Panc1 (cell line): ENCODE data around the gene ENGASE. TPM values are rescaled to one million over a fixed set of nuclear protein-coding genes. Genes with fewer than 3 reads are reported as not detected.

ENCODE experiments used
- ATAC-seq: fragments of 200-7000 bp; cut with Tn5 transposase; 2 replicates; pipeline ENCODE4 v1.9.1; 2020; ENCODE audit warnings: mild to moderate bottlenecking, moderate library complexity
- BruUV-seq: library from RNA; stranded (reverse); fragments of 400-500 nt; replicated peaks from 2 replicates; lab custom pipeline; 2021; lab: Mats Ljungman, UMichigan
- CTCF ChIA-PET: fragments of 300-600 bp; sonication (Branson Sonifier 250); formaldehyde crosslinking; loops from one replicate; lab custom pipeline; 2022; ENCODE audit warnings: antibody characterized with exemption; lab: Charles Lee
- POLR2A ChIA-PET: fragments of 300-600 bp; sonication (Branson Sonifier 250); formaldehyde crosslinking; loops from one replicate; lab custom pipeline; 2022; ENCODE audit warnings: antibody characterized with exemption; lab: Charles Lee
- DNase-seq: peaks from one replicate; pipeline ENCODE4 v3.0.0-alpha.2; 2010; ENCODE audit warnings: low read depth, low spot score
- H3K27ac ChIP-seq: 2 replicates; pipeline ENCODE4 v1.5.1; 2011; ENCODE audit warnings: mild to moderate bottlenecking, low read length, inconsistent platforms
- H3K27me3 ChIP-seq: fragments of 200-500 bp; sonication (Bioruptor generic); 2 replicates; pipeline ENCODE4 v1.6.0; 2014; ENCODE audit warnings: low read length, inconsistent platforms; ENCODE audit not compliant: control insufficient read depth, insufficient read depth
- H3K36me3 ChIP-seq: fragments of 200-500 bp; sonication (Bioruptor generic); 2 replicates; pipeline ENCODE4 v1.5.1; 2014; ENCODE audit warnings: inconsistent platforms, mild to moderate bottlenecking, low read length, moderate library complexity; ENCODE audit not compliant: control insufficient read depth, insufficient read depth
- H3K4me1 ChIP-seq: 2 replicates; pipeline ENCODE4 v1.5.1; 2011; ENCODE audit warnings: inconsistent platforms, mild to moderate bottlenecking, low read length, moderate library complexity; ENCODE audit not compliant: control insufficient read depth, insufficient read depth
- H3K4me3 ChIP-seq, 2 experiments: 2 replicates each; pipeline ENCODE4 v1.5.1; 2011 to 2012; ENCODE audit warnings: low read depth in 2 of 2, low read length in 2 of 2, mild to moderate bottlenecking in 2 of 2, inconsistent platforms in 1 of 2, moderate library complexity in 1 of 2
- H3K9me3 ChIP-seq: fragments of 200-500 bp; sonication (Bioruptor generic); 2 replicates; pipeline ENCODE4 v1.5.1; 2014; ENCODE audit warnings: low read depth, mild to moderate bottlenecking, inconsistent platforms, low read length, moderate library complexity; ENCODE audit not compliant: control insufficient read depth, insufficient read depth
- POLR2AphosphoS5 ChIP-seq: IDR thresholded peaks from 2 replicates; pipeline ENCODE4 v1.6.1; 2012; ENCODE audit warnings: mild to moderate bottlenecking, low read depth, low read length, moderate library complexity
- SIN3A ChIP-seq: IDR thresholded peaks from 2 replicates; pipeline ENCODE4 v1.6.1; 2012; ENCODE audit warnings: low read depth, mild to moderate bottlenecking, low read length, moderate library complexity, borderline replicate concordance; ENCODE audit not compliant: insufficient read depth
- TCF7L2 ChIP-seq: IDR thresholded peaks from 2 replicates; pipeline ENCODE4 v1.6.1; 2011; ENCODE audit warnings: mild to moderate bottlenecking, low read depth, low read length, inconsistent platforms
- in situ Hi-C: cut with HindIII; loops from 2 replicates; pipeline ENCODE4 v1.10.0; 2016; ENCODE audit warnings: low sequenced_read_pairs, low pct_unique_long_range_greater_than_20kb
- intact Hi-C: fragments of 100-400 bp; cut with micrococcal nuclease; formaldehyde crosslinking; loops from one replicate; pipeline ENCODE4 v1.10.0; 2022; ENCODE audit not compliant: unreplicated experiment
- total RNA-seq: library from RNA; stranded (reverse); gene quantifications from one replicate; pipeline ENCODE4 v1.2.1, GENCODE V29; 2021; ENCODE audit not compliant: unreplicated experiment
- TF ChIP-seq, protein P1 (sequence below), 2 experiments: IDR thresholded peaks; 2 replicates each; pipeline ENCODE4 v1.6.1; 2011 to 2012; ENCODE audit warnings: low read depth in 2 of 2, control low read depth in 1 of 2, low read length in 1 of 2, mild to moderate bottlenecking in 1 of 2, moderate library complexity in 1 of 2; ENCODE audit not compliant: insufficient read depth in 1 of 2
- TF ChIP-seq, protein P2 (sequence below): fragments of 450-650 bp; IDR thresholded peaks from 2 replicates; pipeline ENCODE4 v1.5.1; 2017; ENCODE audit warnings: mild to moderate bottlenecking

The ENGASE gene
- total RNA-seq, 1 experiment from 2014 or later: 32.3 TPM

DNA sequence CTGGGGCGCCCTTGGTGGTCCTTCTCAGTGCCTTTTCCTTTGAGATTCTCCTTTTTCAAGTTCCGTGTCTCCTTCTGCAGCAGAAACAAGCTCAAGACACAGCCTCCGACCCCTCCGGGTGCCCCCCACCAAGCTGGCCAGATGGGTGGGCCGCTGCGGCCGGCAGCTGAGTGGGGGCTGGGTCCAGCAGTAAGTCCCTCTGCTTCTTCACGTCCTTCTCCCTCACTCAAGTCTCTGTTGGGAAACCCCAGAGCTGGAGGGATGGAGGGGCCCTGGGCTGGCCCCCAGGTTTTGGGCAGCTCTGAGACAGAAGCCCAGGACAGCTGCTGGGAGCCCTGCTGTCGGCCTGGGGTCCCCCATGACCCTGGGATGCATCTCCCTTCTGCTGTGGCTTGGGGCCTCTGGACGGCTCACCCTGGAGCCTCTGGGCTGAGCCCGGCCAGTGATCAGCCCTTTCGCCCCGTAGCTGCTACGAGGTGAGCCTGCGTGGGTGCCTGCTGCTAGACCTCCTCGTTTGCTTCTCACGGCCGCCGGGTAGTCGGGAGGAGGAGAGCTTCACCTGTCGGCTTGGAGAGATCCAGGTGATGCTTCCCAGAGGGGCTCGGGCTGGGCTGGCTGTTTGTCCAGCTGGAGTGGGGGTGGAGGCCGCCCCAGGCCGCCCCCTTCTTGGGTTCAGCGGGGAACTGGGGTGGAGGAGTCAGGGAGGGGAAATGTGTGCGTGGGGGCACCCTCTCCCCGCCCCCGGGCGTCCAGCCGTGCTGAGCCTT, 10.7 kb downstream of the ENGASE start:
- Histone ChIP-seq H3K9me3 (no peaks in the 10 kb centered on the region), H3K27me3 (no peaks in the 10 kb centered on the region), H3K4me1 (no peaks in the 10 kb centered on the region), H3K4me3 (no peak overlapping the region), H3K36me3 (no peaks in the 10 kb centered on the region), H3K27ac (no peak overlapping the region)
- in situ Hi-C loops (no loop called here), intact Hi-C loops (no loop called here)
- BruUV-seq: no TSS peak
- DNase-seq: no peak
- ChIA-PET CTCF (interaction anchor here (0.6 to 1.2 kb wide), 5 partner anchors 24 to 308 kb away, joined by 3 to 7 read pairs (median 3); no protein-coding TSS in a partner anchor), POLR2A (no interaction called here)
- no peak for ATAC-seq
- TF ChIP-seq, protein P1, sequence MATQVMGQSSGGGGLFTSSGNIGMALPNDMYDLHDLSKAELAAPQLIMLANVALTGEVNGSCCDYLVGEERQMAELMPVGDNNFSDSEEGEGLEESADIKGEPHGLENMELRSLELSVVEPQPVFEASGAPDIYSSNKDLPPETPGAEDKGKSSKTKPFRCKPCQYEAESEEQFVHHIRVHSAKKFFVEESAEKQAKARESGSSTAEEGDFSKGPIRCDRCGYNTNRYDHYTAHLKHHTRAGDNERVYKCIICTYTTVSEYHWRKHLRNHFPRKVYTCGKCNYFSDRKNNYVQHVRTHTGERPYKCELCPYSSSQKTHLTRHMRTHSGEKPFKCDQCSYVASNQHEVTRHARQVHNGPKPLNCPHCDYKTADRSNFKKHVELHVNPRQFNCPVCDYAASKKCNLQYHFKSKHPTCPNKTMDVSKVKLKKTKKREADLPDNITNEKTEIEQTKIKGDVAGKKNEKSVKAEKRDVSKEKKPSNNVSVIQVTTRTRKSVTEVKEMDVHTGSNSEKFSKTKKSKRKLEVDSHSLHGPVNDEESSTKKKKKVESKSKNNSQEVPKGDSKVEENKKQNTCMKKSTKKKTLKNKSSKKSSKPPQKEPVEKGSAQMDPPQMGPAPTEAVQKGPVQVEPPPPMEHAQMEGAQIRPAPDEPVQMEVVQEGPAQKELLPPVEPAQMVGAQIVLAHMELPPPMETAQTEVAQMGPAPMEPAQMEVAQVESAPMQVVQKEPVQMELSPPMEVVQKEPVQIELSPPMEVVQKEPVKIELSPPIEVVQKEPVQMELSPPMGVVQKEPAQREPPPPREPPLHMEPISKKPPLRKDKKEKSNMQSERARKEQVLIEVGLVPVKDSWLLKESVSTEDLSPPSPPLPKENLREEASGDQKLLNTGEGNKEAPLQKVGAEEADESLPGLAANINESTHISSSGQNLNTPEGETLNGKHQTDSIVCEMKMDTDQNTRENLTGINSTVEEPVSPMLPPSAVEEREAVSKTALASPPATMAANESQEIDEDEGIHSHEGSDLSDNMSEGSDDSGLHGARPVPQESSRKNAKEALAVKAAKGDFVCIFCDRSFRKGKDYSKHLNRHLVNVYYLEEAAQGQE (IDR thresholded peaks at IDR 0.05; ENCODE audit: insufficient read depth in 1 of 2, low read depth in 2 of 2, low read length in 1 of 2): no peak
- TF ChIP-seq POLR2AphosphoS5 (no peak), SIN3A (no peak), TCF7L2 (no peak)
- TF ChIP-seq, protein P2, sequence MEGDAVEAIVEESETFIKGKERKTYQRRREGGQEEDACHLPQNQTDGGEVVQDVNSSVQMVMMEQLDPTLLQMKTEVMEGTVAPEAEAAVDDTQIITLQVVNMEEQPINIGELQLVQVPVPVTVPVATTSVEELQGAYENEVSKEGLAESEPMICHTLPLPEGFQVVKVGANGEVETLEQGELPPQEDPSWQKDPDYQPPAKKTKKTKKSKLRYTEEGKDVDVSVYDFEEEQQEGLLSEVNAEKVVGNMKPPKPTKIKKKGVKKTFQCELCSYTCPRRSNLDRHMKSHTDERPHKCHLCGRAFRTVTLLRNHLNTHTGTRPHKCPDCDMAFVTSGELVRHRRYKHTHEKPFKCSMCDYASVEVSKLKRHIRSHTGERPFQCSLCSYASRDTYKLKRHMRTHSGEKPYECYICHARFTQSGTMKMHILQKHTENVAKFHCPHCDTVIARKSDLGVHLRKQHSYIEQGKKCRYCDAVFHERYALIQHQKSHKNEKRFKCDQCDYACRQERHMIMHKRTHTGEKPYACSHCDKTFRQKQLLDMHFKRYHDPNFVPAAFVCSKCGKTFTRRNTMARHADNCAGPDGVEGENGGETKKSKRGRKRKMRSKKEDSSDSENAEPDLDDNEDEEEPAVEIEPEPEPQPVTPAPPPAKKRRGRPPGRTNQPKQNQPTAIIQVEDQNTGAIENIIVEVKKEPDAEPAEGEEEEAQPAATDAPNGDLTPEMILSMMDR: no peak

DNA sequence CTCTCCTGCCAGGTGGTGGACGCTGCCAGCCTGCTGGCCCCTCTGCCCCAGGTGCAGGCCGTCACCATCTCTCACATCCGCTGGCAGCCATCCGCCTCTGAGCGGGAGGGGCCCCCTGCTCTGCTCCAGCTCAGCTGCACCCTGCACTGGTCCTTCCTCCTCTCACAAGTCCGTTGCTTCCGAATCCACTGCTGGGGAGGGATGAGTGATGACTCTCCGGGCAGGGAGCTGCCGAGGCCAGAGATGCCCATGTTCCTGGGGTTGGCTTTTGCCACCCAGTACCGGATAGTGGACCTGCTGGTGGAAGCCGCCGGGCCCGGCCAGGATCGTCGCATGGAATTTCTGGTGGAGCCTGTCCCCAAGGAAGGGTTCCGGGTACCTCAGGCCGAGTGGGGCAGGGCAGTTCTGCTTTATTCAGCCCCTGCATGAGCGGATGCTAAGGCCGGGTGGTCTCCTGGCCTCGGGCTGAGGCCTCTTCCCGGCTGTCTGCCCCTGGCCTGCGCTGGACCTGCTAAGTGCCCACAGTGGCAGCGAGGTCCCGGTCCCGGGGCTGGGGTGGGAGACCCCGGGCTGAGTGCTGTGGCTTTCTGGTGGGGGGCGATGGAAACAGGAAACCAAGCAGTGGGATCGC, 11.4 kb downstream of the ENGASE start:
- no TSS peak for BruUV-seq
- TF ChIP-seq POLR2AphosphoS5: no peak
- TF ChIP-seq, protein P2: no peak
- no peak for TF ChIP-seq TCF7L2
- TF ChIP-seq SIN3A: no peak
- TF ChIP-seq, protein P1 (IDR thresholded peaks at IDR 0.05; ENCODE audit: insufficient read depth in 1 of 2, low read depth in 2 of 2, low read length in 1 of 2): no peak
- no peak for DNase-seq
- Histone ChIP-seq H3K4me3 (no peak overlapping the region), H3K9me3 (no peaks in the 10 kb centered on the region), H3K27ac (no peak overlapping the region), H3K27me3 (no peaks in the 10 kb centered on the region), H3K36me3 (no peaks in the 10 kb centered on the region), H3K4me1 (no peaks in the 10 kb centered on the region)
- in situ Hi-C loops (no loop called here), intact Hi-C loops (loop anchor here (2.0 kb wide), 1 partner anchor 307 kb away; no protein-coding TSS in a partner anchor)
- no peak for ATAC-seq
- POLR2A ChIA-PET: no interaction called here
- CTCF ChIA-PET: interaction anchor here (0.6 to 1.1 kb wide), 3 partner anchors 57 to 1109 kb away, joined by 3 read pairs; no protein-coding TSS in a partner anchor
